Inferior parietal cortex (tissue), 1 donor: ENCODE measurements around the gene SCFD2.

Experiments
- DNase-seq: peaks from one replicate; pipeline ENCODE4 v3.0.0-alpha.2; 2016; ENCODE audit errors: extremely low spot score

Gene SCFD2

GRCh38 chr4:52989865-52990264, 376.0 kb downstream of the SCFD2 start:
- DNase-seq: no peak

GRCh38 chr4:52987392-52988056, 378.3 kb downstream of the SCFD2 start:
- no peak for DNase-seq

- no peak for DNase-seq
Measured at GRCh38 chr4:52984462-52984881, 381.4 kb downstream of the SCFD2 start.

- peak; percentile 90 for DNase-seq
Measured at GRCh38 chr4:52983563-52984303, 382.1 kb downstream of the SCFD2 start.

GRCh38 chr4:52982946-52983340, 382.9 kb downstream of the SCFD2 start:
- peak; percentile 10 for DNase-seq

- DNase-seq: peak; percentile 77
Measured at GRCh38 chr4:52982255-52982945, 383.5 kb downstream of the SCFD2 start.

GRCh38 chr4:52979821-52980590, 385.9 kb downstream of the SCFD2 start:
- no peak for DNase-seq

- DNase-seq: no peak
Measured at GRCh38 chr4:52979020-52979419, 386.8 kb downstream of the SCFD2 start.

GRCh38 chr4:52977252-52977651, 388.6 kb downstream of the SCFD2 start:
- no peak for DNase-seq

GRCh38 chr4:52976523-52977230, 389.2 kb downstream of the SCFD2 start:
- no peak for DNase-seq

- no peak for DNase-seq
Measured at GRCh38 chr4:52968691-52969090, 397.2 kb downstream of the SCFD2 start.

- no peak for DNase-seq
Measured at GRCh38 chr4:52968241-52968640, 397.6 kb downstream of the SCFD2 start.

GRCh38 chr4:52966781-52967180, 399.1 kb downstream of the SCFD2 start:
- DNase-seq: no peak

GRCh38 chr4:52966172-52966571, 399.7 kb downstream of the SCFD2 start:
- DNase-seq: no peak

- DNase-seq: no peak
Measured at GRCh38 chr4:52964561-52965101, 401.2 kb downstream of the SCFD2 start.

GRCh38 chr4:52964011-52964410, 401.9 kb downstream of the SCFD2 start:
- DNase-seq: no peak

GRCh38 chr4:52962721-52963120, 403.1 kb downstream of the SCFD2 start:
- no peak for DNase-seq

- no peak for DNase-seq
Measured at GRCh38 chr4:52961666-52962412, 404.0 kb downstream of the SCFD2 start.

- no peak for DNase-seq
Measured at GRCh38 chr4:52959541-52959940, 406.3 kb downstream of the SCFD2 start.
